ENCODE data around the gene DNAAF6.
"Not testable (repeated sequence)": the region's sequence is repeated elsewhere in the genome, so short reads cannot be mapped to it uniquely, and the experiment has no call there.

The DNAAF6 gene

DNA sequence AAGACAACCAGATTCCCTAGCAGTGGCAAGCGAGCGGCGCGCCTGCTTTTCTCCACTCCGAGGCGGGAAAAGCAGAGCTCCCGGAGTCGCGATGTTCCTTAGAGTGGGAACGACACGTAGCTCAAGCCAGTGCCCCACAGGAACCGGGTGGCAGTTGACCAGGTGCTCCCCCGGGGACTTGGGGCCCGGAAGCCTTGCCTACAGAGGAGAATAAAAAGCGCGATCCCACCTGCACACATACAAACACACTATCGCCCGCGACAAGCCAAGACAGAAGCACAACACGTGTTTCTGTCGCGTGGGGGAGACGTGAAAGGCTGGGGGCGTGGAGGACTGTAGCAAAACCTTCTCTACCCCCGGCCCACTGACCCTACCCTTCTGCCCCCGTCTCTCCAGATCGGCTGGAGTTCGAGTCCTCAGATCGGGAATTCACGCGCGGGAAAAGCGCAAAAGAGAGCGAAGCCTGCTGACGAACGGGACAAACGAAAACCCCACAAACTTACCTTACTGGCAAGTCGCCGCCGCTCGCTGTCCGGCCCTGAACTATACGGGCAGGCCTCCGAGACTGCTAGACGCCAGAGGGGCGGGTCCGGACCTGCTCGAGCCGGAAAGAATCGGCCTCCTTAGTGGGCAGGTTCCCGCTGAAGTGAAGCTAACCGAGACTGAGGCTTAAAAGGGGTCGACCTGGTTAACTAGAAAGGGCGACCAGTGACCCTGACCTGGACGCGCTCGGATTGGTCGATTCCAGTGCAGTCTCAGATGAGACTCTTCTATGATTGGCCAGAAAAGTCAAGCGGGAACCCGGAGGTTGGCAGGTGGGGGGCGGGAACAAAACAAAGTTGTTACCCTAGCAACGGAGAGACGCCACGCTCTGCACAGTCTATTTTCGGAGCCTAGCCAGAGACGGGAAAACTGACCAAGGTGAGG lies at the start of gene DNAAF6, which contains the start of gene NUP62CL:
TSS of gene DNAAF6 (plus strand) at position 842 of the 927 bp plus-strand sequence. CDS start 6,265 bp downstream, outside the sequence.
TSS of gene NUP62CL (minus strand) at position 664 of the 927 bp plus-strand sequence. CDS start 31,287 bp downstream, outside the sequence.
- DNase-seq: peak; percentile 84

DNA sequence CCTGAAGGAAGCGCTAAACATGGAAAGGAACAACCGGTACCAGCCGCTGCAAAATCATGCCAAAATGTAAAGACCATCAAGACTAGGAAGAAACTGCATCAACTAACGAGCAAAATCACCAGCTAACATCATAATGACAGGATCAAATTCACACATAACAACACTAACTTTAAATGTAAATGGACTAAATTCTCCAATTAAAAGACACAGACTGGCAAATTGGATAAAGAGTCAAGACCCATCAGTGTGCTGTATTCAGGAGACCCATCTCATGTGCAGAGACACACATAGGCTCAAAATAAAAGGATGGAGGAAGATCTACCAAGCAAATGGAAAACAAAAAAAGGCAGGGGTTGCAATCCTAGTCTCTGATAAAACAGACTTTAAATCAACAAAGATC lies 48.8 kb upstream of the DNAAF6 start:
- not testable (repeated sequence) for DNase-seq

DNA sequence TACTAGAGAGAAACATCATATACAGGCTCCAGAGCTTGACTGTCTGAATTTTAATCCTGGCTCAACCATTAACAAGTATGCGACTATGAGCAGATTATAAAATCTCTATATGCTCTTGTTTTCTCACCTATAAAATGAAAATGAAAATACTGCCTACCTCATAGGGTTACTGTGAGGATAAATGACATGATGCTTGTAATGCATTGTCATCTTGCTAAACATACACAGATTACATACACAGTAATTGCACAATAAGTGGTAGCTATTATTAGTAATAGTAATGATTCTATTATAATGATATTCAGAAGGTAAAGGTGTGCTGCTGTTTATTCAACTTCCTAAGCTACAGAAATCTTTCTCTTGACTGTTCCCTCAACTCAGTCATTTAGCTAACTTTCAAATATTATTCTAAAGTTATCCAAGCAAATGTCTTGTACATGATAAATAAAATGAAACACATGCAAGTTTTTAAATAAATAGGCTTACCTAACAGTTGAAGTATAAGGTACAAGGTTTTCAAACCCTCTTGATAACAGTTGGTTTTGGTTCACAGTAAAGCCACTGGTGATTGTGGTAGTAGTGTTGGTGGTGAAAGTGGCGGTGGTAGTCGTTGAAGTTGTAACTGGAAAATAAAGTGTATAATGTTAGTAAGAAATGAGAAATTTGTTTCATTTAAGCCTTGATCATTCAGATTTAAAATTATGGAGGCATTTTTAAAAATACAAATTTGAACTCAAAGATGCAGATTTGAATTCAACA lies 39.1 kb upstream of the DNAAF6 start:
- no peak for DNase-seq

DNA sequence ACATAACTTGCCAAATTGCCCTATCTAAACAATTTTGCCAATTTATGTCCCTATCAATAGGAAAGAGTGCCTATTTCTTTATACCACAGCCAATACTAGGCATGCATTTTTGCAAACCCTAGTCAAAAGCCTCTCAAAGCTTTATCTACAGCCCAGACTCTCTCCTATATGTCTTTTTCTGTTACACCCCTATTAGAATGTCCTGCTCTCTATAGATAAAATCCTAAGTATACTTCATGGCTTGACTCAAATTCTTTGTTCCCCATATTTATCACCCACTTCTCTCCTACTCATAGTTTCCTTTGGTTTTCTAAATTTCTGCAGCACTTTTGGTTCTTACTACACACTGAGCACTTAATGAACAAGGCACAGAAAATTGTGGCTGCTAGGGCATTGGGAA lies 38.2 kb upstream of the DNAAF6 start:
- no peak for DNase-seq

DNA sequence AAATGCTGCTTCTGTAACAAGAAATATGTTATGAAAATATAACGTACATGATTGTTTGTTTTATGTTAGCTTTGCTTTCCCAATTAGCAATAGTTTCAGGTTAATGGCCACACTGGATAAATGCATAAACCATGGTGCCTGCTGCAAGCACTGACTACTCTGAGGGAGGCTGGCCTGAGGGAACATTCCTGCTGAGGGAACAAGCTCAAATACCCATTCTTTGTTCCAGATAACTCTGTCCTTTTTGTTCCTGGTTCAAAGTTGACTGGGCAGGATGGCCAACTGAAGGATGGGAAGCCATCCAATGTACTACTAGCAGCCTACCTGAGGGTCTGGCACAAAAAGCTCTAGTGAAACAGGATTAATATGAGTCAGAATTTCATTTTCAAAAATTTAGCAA lies 37.7 kb upstream of the DNAAF6 start:
- DNase-seq: no peak

DNA sequence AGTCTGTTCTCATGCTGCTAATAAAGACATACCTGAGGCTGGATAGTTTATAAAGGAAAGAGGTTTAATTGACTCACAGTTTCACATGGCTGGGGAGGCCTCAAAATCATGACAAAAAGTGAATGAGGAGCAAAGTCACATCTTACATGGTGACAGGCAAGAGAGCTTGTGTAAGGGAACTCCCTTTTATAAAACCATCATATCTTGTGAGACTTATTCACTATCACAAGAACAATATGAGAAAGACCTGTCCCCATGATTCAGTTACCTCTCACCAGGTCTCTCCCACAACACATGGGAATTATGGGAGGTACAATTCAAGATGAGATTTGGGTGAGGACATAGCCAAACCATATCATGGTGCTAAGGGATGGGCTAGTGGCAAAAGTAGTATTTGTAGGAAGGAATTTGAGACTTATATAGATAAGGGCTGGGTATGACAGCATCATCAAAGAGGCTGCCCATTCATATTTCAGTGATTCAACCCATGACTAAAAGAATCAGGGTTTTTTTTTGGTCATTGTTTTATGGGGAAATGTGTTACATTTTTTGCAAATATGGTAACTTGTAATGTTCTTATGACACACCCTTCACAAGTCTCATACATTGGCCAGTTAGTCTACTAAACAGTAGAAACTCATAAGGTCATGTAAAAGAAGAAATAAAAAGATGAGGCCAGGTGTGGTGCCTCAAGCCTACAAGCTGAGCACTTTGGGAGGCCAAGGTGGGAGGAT lies 34.9 kb upstream of the DNAAF6 start:
- no peak for DNase-seq

DNA sequence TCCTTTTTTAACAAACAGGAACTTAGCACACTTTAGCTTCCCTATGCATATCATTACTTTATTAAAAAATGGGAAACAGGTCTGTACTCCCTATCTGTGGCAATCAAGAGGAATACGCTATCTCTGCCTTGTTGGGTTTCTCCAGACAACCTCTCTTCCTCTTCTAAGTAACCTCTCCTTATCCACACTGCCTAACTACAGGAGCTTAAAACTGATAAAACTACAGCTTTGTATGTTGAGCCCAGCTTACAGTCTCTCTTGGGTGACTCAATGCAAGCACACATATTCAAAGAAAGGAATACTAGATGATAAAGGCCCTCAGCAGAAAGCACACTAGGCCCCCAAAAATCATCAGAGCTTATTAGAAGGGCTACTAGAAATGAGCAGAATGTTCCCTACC lies 9.1 kb upstream of the DNAAF6 start:
- DNase-seq: no peak

DNA sequence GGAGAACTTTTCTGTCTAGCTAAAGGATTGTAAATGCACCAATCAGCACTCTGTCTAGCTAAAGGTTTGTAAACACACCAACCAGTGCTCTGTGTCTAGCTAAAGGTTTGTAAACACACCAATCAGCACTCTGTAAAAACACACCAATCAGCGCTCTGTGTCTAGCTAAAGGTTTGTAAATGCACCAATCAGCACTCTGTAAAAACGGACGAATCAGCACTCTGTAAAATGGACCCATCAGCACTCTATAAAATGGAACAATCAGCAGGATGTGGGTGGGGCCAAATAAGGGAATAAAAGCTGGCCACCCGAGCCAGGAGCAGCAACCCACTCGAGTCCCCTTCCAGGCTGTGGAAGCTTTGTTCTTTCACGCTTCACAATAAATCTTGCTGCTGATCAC lies 8.3 kb upstream of the DNAAF6 start:
- DNase-seq: not testable (repeated sequence)

DNA sequence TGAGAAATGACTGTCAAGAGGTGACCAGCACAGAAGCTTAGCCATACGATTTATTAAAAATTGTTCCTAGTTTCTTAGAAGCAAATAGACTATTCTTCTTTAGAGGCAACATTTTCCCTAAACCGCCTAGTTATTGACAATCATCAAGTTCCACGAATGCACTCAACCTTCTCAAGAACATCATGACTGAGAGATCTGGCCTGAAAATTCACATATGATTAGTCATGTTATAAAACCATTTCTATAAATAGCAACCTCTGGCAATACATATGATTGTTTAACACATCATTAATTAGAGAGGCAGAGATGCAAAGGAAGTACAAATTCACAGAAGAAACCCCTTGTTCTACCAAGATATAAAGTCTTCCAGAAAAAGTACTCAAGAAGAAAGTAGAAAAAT lies 6.9 kb upstream of the DNAAF6 start:
- DNase-seq: no peak

DNA sequence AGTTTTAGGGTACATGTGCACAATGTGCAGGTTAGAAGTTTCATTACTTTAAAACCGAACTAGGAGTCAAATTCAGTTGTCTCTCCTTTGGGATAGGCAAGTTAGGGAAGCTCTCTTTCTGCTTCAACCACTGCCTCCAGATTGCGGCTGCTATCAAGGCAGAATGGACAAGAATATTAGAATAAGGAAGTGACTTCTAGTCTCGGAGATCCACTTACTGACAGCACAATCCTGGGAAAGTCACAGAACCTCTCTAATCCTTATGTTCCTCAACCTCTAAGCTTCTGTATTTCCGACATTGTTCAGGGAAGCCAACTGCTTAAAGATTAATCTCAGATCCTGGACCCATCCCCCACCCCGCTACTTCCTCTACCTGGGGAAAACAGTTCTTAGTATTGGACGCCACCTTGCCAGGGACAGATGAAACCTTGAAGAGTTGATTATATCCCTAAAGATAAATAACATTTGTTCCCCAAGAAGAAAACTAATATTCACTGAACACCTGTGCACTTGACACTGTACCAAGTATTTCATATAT lies 2.3 kb upstream of the DNAAF6 start:
- no peak for DNase-seq

DNA sequence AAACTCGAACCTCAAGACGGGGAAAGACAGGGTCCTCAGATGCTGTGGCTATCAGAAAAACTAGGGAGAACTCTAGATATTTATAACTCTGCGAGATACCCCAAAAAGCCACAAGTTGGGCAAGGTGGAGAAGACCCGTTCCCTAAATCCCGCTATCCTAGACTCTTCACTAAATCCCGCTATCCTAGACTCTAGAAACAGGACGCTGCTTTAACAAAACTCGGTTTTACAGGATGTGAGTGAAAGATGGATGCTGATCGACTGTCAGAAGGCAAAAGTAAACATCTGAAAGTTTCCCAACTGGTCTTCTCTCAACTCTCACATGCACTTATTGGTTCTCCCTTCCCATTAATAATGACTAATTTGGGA lies 270 bp downstream of the DNAAF6 start:
- no peak for DNase-seq

DNA sequence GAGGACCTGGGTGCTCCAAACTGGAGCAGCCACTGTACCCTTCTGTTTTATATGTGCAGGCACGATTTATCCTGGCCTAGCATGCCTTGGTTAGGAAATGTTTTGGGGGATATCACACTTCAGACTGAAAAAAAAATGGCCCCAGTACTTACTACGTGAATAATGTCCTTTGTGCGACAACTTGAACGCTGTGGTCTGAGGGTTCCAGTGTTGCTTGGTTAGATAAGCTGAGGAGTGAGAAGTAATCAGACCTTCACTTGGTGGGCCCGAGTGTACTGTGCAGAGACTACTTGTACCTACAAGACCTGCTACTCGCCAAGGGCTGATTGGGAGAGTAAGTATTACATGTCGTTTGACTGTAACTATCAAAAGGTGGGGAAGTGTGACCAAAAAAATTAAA lies 678 bp downstream of the DNAAF6 start:
- DNase-seq: no peak

DNA sequence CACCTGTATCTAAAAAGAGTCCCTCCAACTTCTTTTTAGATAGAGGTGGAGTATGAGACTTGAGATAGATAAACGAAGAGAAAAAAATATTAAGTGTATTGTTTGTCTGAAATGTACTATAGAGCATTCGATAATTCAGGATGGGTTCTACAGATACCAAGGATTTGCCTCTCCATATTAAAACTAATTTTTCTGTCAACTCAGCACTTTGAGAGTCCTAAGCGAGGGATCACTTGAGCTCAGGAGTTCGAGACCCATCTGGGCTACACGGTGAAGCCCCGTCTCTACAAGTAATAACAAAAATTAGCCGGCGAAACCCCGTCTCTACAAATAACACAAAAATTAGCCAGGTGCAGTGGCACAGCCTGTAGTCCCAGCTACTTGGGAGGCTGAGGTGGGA lies 1.5 kb downstream of the DNAAF6 start:
- DNase-seq: no peak

DNA sequence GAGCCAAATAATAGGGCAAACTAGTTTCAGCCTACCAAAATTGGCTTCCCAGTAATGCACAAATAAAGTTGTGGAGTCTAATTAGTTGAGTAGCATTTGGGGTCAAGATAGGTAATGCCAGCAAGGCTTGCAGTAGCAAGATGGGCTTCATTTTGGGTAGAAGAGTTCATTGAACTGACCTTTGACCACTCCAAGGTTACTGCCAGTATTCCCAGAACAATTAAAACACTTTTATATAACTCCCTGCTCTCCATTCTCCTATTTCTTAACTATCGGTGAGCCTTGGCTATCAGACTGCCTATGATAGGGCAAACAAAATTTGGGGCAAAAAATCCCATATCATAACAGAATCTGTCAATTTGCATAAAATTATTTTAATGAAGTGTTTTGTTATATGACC lies 7.1 kb downstream of the DNAAF6 start:
- DNase-seq: no peak

DNA sequence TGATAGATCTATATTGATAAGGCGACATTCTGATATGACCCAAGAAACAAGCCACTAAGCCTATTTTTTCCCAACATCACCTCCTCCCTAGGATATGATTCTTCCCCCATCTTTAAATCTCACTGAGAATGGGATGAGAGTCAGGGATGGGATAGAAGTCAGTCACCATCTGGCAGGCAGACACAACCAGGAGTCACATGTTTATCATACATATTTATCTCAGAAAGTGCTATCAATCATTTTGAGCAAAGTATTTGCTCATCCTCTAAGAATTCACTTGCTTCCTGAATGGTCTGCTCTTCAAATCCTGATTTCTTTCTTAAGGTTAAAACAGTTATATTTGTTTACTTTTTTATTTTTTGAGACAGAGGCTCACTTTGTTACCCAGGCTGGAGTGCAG lies 20.3 kb downstream of the DNAAF6 start:
- no peak for DNase-seq

DNA sequence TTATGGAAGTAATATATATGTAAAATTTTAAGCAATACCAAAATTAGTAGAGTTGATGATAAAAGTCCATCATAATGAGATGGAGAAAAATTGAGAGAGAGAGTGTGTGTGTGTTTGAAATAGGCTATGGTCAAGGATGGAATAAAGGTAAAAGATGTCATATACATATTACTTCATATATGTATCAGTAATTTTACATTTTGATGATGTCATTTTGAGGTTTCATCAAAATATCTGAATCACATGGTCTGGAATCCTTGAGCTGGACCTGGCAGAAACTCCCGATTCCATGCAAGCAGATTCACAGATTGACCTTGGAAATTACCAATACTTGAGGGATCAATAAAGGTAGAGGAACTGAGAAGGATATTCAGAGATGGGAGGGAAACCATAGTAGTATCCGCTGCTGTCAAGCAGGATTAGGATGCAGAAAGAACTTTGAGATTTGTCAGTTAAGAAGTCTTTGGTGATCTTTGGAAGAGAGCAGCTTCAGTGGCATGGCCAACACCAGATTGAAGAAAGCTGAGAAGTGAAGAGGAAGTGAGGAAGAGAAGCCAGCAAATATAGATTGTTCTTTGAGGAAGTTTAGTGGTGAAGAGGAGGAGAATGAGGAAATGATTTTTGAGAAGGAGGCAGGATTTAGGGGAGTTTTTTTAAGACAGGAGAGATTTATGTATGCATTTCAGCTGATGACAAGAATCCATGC lies 21.5 kb downstream of the DNAAF6 start:
- no peak for DNase-seq

DNA sequence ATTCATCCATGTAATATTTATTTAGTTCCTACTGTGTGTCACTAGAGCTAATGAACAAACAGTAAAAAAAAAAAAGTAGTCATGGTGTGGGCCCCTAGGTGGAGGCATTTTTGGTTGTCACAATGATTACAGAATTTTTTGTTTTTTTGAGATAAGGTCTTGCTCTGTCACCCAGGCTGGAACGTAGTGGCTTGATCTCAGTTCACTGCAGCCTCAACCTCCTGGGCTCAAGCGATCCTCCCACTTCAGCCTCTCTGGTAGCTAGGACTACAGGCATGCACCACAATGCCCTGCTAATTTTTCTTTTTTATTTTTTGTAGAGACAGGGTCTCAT lies 22.0 kb downstream of the DNAAF6 start:
- DNase-seq: no peak

DNA sequence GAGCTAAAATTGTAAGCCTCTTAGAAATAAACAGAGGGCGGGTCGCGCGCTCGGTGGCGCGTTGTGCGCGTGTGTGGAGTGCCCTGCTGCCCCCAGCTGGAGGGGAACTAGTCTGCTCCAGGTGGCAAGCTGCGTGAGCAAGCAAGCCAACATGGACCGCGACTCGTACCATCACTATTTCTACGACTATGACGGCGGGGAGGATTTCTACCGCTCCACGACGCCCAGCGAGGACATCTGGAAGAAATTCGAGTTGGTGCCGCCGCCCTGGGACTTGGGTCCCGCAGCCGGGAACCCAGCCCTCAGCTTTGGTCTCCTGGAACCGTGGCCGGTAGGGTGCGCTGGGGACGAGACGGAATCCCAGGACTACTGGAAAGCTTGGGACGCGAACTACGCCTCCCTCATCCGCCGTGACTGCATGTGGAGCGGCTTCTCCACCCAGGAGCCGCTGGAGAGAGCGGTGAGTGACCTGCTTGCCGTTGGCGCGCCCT lies 66.1 kb downstream of the DNAAF6 start:
- DNase-seq: no peak

DNA sequence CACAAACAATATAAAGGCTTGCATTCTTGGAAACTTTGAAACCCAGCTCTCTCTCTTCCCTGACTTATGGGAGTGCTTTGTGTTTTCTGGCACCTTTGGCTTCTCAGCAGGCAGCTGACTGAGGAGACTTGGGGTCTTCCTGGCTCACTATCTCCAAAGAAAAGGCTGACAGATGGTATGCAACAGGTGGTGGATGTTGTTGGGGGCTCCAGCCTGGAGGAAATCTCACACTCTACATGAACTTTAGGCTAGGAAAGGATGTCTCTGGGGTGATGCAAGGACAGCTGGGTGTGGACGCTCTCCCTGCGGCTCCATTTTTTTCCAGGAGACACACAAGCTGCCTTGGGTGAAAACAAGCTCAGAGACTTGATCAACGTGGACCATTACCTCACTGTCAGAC lies 67.4 kb downstream of the DNAAF6 start:
- DNase-seq: no peak

DNA sequence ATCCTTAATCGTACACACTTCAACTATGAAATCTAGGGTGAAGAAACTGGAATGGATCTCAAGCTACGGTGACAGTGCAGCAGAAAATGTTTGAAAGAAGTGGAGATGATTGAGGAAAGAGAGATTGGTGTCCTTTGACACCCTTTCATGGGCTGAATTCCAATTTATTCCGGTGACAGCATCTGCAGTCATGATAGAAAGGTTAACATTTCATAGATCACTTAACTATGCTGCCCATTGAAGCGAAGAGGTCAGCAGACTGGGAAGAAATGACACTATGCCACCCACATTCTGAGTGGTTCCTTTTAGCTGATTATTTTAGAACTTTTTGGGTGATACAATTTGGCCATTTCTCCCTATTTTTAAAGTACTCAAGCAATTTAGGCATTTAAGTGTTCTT lies 82.3 kb downstream of the DNAAF6 start:
- no peak for DNase-seq

DNA sequence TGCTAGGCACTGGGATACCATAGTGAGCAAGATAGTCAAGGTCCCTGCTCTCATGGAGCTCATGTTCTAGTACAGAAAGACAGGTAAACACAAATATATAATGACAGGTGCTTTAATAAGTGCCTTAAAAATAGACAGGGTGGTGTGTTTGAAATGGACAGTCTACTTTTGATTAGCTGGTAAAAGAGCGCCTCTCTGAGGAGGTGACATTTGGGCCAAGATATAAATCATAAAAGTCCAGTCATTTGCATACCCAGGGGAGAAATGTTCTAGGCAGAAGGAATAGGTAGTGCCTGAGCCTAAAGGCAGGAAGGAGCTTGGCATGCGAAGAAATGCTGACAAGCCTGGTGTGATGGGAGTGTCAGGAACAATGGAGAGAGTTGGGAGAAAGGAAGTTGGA lies 83.6 kb downstream of the DNAAF6 start:
- DNase-seq: no peak

DNA sequence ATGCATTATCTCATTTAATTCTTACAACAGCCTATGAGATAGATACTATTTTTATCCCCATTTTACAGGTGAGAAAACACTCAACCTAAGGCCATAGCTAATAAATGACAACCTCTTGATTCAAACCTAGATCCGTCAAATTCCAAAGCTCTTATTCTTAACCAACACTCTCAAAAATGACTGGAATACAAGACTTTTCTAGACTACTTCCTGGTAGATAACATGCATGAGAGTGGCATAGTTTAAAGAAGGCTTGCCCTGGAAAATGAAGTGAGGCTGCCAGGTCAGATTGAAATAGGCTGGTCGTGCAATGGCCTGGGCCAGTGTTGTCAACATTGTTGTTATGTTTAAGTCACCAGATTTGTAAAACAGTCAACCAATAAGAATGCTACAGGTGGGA lies 86.6 kb downstream of the DNAAF6 start:
- no peak for DNase-seq
